Activated CD8-positive, alpha-beta T cell treated with anti-CD3 and anti-CD28 coated beads, Interleukin-2, amount 10 ng/mL, durations not matched to agents 7 days and 5 days (primary cell): ENCODE measurements around the gene ZFP30. TPM values are rescaled to one million over a fixed set of nuclear protein-coding genes. Genes with fewer than 3 reads are reported as not detected.

Source experiments
- ATAC-seq: fragments of 150-1000 bp; cut with Tn5 transposase; one replicate; pipeline ENCODE4 v1.10.0; 2021; ENCODE audit warnings: moderate library complexity
- CTCF ChIA-PET: fragments of 350-600 bp; sonication (Branson Sonifier 250); formaldehyde crosslinking; loops from one replicate; lab custom pipeline; 2021; ENCODE audit warnings: antibody characterized with exemption; lab: Charles Lee
- POLR2A ChIA-PET: fragments of 350-600 bp; sonication (Branson Sonifier 250); formaldehyde crosslinking; loops from one replicate; lab custom pipeline; 2021; ENCODE audit warnings: antibody characterized with exemption; lab: Charles Lee
- DNase-seq: peaks from one replicate; pipeline ENCODE4 v3.0.0-alpha.2; 2020
- H3K27ac Mint-ChIP-seq: one replicate; pipeline ENCODE4 v1.8.0; 2021; ENCODE audit warnings: mild to moderate bottlenecking, mixed read lengths
- H3K27me3 Mint-ChIP-seq: one replicate; pipeline ENCODE4 v1.8.0; 2021; ENCODE audit warnings: low read depth, mixed read lengths
- H3K36me3 Mint-ChIP-seq: one replicate; pipeline ENCODE4 v1.8.0; 2021; ENCODE audit warnings: low read depth, mixed read lengths
- H3K4me1 Mint-ChIP-seq: one replicate; pipeline ENCODE4 v1.8.0; 2021; ENCODE audit warnings: low read depth, mixed read lengths
- H3K4me3 Mint-ChIP-seq: one replicate; pipeline ENCODE4 v1.8.0; 2021; ENCODE audit warnings: mild to moderate bottlenecking, mixed read lengths
- H3K9me3 Mint-ChIP-seq: one replicate; pipeline ENCODE4 v1.8.0; 2022; ENCODE audit warnings: mixed read lengths; ENCODE audit not compliant: insufficient read depth
- total RNA-seq, 2 experiments: library from RNA; stranded (reverse); gene quantifications; one replicate each; pipeline ENCODE4 v1.2.3, GENCODE V29; 2021

ZFP30 gene
- total RNA-seq, 2 experiments from 2014 or later: 9.1 to 9.6 TPM

DNA sequence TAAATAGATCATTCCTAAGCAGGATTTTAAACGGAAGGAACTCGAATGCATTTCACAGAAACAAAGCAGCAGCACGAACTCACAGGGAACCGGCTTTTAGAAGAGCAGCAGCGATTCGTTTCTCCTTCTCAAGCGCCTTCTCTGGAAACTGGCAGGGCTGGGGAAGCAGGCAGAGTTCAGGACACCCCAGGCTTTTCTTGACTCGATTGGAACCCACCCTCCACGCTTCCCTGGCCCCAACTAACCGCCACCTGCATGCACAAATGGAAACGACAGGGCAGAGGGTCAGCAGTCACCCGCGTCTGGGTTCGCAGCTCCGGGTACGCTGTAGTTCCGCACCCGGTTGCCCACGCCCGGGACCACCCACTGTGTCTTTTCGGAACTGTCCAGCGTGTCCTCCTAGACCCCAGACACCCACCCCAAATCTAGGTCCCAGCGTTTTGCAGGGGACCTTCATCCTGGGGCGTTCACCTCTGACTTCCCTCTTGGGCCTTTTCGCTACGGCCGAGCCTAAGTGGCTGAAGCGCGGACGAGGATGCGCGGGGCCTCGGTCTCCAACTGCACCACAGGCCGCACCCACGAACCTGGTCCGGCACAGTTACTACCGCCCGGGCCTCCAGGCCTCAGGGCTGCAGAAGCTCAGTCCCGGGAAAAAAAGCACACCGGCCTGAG, 500 bp downstream of the ZFP30 start:
- CTCF ChIA-PET: no interaction called here
- peaks cover 43% of the 10 kb centered on the region for H3K36me3 Mint-ChIP-seq

DNA sequence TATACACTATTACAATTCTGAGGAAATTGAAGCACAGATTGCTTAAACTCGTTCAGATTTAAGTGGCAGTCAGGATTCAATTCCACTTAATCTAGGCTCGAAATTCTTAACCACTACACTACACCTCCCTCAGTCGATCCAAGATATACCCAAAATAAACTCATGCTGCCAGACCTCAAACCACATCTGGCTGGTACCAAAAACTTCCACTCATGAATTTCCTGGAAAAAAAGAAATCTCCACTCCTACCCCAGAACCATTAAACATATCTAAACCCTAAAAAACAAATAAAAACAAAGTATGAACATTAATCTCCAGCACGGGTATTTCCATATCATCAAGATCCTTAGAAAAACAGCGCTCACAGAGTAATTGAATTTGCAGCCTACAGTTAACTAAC, 1.1 kb downstream of the ZFP30 start:
- peak overlapping the region; percentile 99 for H3K27ac Mint-ChIP-seq
- CTCF ChIA-PET: no interaction called here

More for the DNA sequence above, 500 bp downstream of the ZFP30 start:
- H3K27ac Mint-ChIP-seq: peak overlapping the region; percentile 99
- DNase-seq (peak; percentile 50), ATAC-seq (peak; percentile 40)
- POLR2A ChIA-PET: interaction anchor here (1.5 kb wide), 1 partner anchor 60 kb away, joined by 3 read pairs; the partner anchor contains the start of genes ZNF540 and ZNF571
- peaks cover 23% of the 10 kb centered on the region for H3K9me3 Mint-ChIP-seq
- H3K27me3 Mint-ChIP-seq: no peaks in the 10 kb centered on the region
- peak overlapping the region; percentile 95 for H3K4me3 Mint-ChIP-seq
- peaks cover 26% of the 10 kb centered on the region for H3K4me1 Mint-ChIP-seq

DNA sequence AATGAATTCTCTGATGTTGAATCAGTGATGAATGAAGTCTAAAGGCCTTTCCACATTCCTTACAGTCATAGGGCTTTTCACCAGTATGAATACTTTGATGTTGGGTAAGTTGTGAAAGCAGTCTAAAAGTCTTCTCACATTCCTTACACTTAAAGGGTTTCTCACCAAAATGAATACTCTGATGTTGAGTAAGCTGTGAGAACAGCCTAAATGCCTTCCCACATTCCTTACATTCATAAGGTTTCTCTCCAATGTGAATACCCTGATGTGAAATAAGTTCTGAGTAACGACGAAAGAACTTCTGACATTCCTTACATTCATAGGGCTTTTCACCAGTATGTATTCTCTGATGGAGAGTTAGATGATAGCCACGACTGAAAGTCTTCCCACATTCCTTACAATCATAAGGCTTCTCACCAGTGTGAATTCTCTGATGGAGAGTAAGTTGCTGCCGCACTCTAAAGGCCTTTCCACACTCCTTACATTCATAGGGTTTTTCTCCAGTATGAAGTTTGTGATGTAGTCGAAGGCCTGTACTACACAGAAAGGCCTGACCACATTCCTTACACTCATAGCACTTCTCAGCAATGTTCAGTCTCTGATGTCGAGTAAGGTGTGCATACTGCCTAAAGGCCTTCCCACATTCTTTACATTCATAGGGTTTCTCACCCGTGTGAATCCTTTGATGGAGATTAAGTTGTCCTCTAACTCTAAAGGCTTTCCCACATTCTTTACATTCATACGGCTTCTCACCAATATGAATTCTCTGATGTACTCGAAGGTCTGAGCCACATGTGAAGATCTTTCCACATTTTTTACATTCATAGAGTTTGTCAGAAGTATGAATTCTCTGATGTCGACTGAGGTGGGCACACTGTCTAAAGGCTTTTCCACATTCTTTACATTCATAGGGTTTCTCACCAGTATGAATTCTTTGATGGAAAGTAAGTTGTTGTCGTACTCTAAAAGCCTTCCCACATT, 19.9 kb downstream of the ZFP30 start:
- ChIA-PET CTCF (no interaction called here), POLR2A (no interaction called here)
- H3K4me1 Mint-ChIP-seq: no peaks in the 10 kb centered on the region
- H3K4me3 Mint-ChIP-seq: no peak overlapping the region
- H3K27ac Mint-ChIP-seq: no peak overlapping the region
- ATAC-seq (no peak), DNase-seq (no peak)
- peaks cover 39% of the 10 kb centered on the region for H3K36me3 Mint-ChIP-seq
- H3K9me3 Mint-ChIP-seq: peaks cover 49% of the 10 kb centered on the region
- H3K27me3 Mint-ChIP-seq: no peaks in the 10 kb centered on the region

More for the DNA sequence above, 1.1 kb downstream of the ZFP30 start:
- Mint-ChIP-seq H3K4me1 (peaks cover 26% of the 10 kb centered on the region), H3K36me3 (peaks cover 49% of the 10 kb centered on the region), H3K4me3 (peak overlapping the region; percentile 95), H3K9me3 (peaks cover 29% of the 10 kb centered on the region), H3K27me3 (no peaks in the 10 kb centered on the region)
- DNase-seq: no peak
- POLR2A ChIA-PET: interaction anchor here (1.5 kb wide), 1 partner anchor 59 kb away, joined by 3 read pairs; the partner anchor contains the start of genes ZNF540 and ZNF571
- ATAC-seq: no peak

DNA sequence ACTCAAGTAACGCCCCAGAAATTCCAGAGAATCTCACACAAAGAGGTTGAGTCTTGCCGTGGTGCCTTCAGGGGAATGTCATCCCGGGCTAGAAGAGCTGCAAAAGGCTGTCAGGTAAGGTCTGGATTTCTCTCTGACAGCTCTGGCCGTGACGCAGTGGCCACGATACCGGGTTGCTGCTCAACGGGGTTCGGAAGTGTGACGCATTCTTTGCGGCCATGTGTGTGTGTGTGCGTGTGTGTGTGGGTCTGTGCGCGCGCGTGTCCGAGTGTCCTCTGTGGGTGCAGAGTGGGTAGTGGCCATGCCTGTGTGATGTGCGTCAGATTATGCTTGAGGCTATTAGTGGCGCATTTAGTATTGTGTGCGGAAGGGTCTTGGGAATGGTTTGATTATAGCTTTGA, 60.3 kb downstream of the ZFP30 start:
- peak overlapping the region; percentile 86 for H3K4me3 Mint-ChIP-seq
- DNase-seq: peak; percentile 69
- no peaks in the 10 kb centered on the region for H3K27me3 Mint-ChIP-seq
- H3K36me3 Mint-ChIP-seq: peaks cover 23% of the 10 kb centered on the region
- CTCF ChIA-PET: interaction anchor here (0.9 kb wide), 1 partner anchor 422 kb away, joined by 3 read pairs; no protein-coding TSS in a partner anchor
- peaks cover 31% of the 10 kb centered on the region for H3K9me3 Mint-ChIP-seq
- ATAC-seq: peak; percentile 40
- POLR2A ChIA-PET: interaction anchor here (0.7 to 1.6 kb wide), 7 partner anchors 60 to 744 kb away, joined by 3 to 9 read pairs (median 3); partner anchors contain the start of genes ZFP30, ZNF345, ZNF569 and ZNF793
- peak overlapping the region; percentile 92 for H3K27ac Mint-ChIP-seq
- H3K4me1 Mint-ChIP-seq: peaks cover 16% of the 10 kb centered on the region

DNA sequence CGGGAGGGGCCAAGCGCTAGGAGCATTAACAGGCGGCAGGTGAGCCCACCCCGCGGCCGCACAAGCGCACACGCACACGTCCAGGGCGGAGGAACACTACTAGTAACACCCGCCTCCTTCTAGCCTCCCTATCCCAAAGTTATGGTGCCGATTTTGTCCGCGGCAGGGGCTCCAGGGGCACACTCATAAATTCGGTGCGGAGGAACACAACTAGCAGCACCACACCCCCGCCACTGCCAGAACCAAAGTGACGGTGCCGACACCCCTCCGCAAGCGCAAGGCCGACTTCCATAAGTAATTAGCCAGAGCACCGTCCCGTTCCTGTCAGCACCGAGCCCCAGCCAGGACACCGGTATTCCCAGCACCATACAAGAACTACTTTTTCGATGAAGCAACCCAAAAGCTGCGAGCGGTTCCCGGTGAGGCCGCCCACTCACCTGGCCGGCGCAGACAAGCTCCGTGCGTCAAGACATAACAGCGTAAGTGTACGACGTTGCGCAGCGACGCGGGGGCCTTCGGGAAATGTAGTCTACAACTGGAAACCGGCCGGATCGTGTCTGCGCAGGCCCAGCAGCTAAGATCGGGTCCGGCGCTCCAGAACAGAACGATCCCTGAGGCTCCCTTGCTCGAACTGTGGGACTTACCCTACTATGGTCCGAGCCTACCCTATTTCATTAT, 60.8 kb downstream of the ZFP30 start, which contains the start of the genes ZNF540 and ZNF571:
ZNF540 (plus strand) TSS at position 573 of the 678 bp plus-strand sequence. CDS start 3,572 bp downstream, outside the sequence.
ZNF571 (minus strand) TSS at position 489 of the 678 bp plus-strand sequence. CDS start 8,116 bp downstream, outside the sequence.
- peak within 1 kb of the TSS; percentile 92 for H3K27ac Mint-ChIP-seq
- peak; percentile 95 for DNase-seq
- peaks cover 23% of the 10 kb centered on the region for H3K36me3 Mint-ChIP-seq
- peaks cover 31% of the 10 kb centered on the region for H3K9me3 Mint-ChIP-seq
- CTCF ChIA-PET: interaction anchor here (0.9 to 1.2 kb wide), 3 partner anchors 22 to 421 kb away, joined by 3 read pairs; no protein-coding TSS in a partner anchor
- H3K4me1 Mint-ChIP-seq: peaks cover 16% of the 10 kb centered on the region
- no peaks in the 10 kb centered on the region for H3K27me3 Mint-ChIP-seq
- peak; percentile 98 for ATAC-seq
- peak within 1 kb of the TSS; percentile 86 for H3K4me3 Mint-ChIP-seq
- POLR2A ChIA-PET: interaction anchor here (0.6 to 1.6 kb wide), 9 partner anchors 43 to 747 kb away, joined by 3 to 9 read pairs (median 3); partner anchors contain the start of genes ZFP30, ZNF345, ZNF569 and ZNF793

DNA sequence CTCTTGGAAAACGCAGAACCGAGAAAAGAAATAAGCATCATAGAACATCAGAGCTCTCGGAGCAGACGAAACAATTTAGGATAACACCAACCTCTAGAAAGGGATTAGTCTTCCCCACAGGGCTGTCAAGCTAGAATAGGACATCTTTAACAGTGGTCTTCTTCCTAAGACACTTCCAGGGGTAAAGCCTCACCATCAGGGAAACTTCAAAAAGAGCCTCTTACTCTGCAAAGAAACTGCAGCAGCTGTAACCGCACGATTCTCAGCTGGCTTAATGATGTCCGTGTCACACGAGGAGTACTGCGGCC, 61.3 kb downstream of the ZFP30 start:
- H3K27ac Mint-ChIP-seq: peak overlapping the region; percentile 92
- CTCF ChIA-PET: interaction anchor here (1.2 kb wide), 2 partner anchors 21 to 64 kb away, joined by 3 read pairs; no protein-coding TSS in a partner anchor
- H3K9me3 Mint-ChIP-seq: peaks cover 36% of the 10 kb centered on the region
- peaks cover 25% of the 10 kb centered on the region for H3K36me3 Mint-ChIP-seq
- peak overlapping the region; percentile 86 for H3K4me3 Mint-ChIP-seq
- no peaks in the 10 kb centered on the region for H3K27me3 Mint-ChIP-seq
- POLR2A ChIA-PET: interaction anchor here (0.6 to 1.6 kb wide), 6 partner anchors 14 to 747 kb away, joined by 3 to 4 read pairs (median 3); partner anchors contain the start of gene ZNF569
- ATAC-seq: no peak
- peaks cover 16% of the 10 kb centered on the region for H3K4me1 Mint-ChIP-seq
- DNase-seq: no peak

DNA sequence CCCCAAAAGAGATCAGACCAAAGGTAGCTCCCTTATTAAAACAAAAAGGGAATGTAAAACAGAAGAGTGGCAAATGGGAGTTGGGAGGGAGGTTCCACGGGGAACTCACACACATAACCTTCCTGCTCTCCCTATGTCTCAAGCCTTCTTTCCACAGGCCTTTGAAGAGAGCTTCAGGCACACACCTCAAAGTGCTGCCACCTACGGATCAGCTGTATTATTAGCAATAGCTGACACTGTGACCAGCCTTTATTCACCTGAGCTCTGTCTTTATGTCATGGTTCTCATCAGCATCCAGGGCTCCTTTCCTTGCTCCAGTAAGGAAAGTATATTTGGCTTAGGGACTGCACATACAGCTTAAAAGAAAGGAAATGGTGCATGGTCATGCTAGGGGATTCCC, 71.9 kb downstream of the ZFP30 start:
- Mint-ChIP-seq H3K27me3 (no peaks in the 10 kb centered on the region), H3K9me3 (peaks cover 40% of the 10 kb centered on the region), H3K4me3 (no peak overlapping the region), H3K4me1 (no peaks in the 10 kb centered on the region), H3K27ac (no peak overlapping the region), H3K36me3 (peaks cover 51% of the 10 kb centered on the region)
- CTCF ChIA-PET: interaction anchor here (1.5 kb wide), 1 partner anchor 10 kb away, joined by 7 read pairs; no protein-coding TSS in a partner anchor
- POLR2A ChIA-PET: interaction anchor here (0.5 kb wide), 1 partner anchor 606 kb away, joined by 3 read pairs; no protein-coding TSS in a partner anchor
- DNase-seq (no peak), ATAC-seq (no peak)

DNA sequence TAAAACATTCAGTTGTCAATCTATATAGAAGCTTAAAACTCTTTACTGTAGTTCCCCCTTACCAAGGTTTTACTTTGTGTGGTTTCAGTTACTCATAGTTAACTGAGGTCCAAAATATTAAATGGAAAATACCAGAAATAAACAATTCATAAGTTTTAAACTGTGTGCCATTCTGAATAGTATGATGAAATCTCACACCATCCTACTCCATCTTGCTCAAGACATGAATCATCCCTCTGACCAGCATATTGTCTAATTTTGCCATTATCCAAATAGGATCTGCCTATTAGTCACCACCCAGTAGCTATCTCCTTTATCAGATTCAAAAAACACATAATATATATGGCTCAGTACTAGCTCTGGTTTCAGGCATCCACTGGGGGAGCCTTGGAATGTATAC, 83.1 kb downstream of the ZFP30 start:
- Mint-ChIP-seq H3K36me3 (peaks cover 39% of the 10 kb centered on the region), H3K9me3 (peaks cover 36% of the 10 kb centered on the region)

DNA sequence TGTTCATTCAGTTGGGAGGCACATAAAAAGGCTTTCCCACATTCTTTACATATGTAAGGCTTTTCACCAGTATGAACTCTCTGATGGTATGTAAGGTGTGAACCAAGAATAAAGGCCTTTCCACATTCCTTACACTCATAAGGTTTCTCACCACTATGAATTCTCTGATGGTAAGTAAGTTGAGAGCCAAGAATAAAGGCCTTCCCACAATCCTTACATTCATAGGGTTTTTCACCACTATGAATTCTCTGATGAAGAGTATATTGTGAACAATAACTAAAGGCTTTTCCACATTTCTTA, 89.9 kb downstream of the ZFP30 start:
- ChIA-PET CTCF (no interaction called here), POLR2A (no interaction called here)
- ATAC-seq: no peak
- Mint-ChIP-seq H3K27me3 (no peaks in the 10 kb centered on the region), H3K9me3 (peaks cover 72% of the 10 kb centered on the region), H3K27ac (no peak overlapping the region), H3K36me3 (peaks cover 39% of the 10 kb centered on the region), H3K4me3 (no peak overlapping the region), H3K4me1 (no peaks in the 10 kb centered on the region)
- DNase-seq: no peak

More for the DNA sequence above, 83.1 kb downstream of the ZFP30 start:
- H3K27ac Mint-ChIP-seq: no peak overlapping the region
- no peaks in the 10 kb centered on the region for H3K4me1 Mint-ChIP-seq
- DNase-seq (no peak), ATAC-seq (no peak)
- no peak overlapping the region for H3K4me3 Mint-ChIP-seq
- ChIA-PET POLR2A (no interaction called here), CTCF (interaction anchor here (1.2 to 1.6 kb wide), 2 partner anchors 11 to 22 kb away, joined by 3 to 7 read pairs; partner anchors contain the start of gene ZNF571)
- no peaks in the 10 kb centered on the region for H3K27me3 Mint-ChIP-seq

DNA sequence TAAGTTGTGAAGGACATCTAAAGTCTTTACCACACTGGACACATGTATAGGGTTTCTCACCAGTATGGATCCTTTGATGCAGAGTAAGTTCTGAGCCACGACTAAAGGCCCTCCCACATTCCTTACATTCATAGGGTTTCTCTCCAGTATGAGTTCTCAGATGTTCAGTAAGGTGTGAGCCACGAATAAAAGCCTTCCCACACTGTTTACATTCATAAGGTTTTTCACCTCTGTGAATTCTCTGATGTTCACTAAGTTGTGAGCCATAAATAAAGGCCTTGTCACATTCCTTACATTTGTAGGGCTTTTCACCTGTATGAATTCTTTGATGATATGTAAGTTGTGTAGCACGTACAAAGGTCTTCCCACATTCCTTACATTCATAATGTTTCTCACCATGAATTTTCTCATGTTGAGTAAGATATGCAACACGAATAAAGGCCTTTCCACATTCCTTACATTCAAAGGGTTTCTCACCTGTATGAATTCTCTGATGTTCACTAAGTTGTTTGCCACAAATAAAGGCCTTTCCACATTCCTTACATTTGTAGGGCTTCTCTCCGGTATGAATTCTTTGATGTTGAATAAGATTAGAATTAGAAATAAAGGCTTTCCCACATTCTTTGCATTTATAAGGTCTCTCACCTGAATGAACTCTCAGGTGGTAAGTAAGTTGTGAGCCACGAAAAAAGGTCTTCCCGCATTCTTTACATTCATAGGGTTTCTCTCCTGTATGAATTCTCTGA, 90.5 kb downstream of the ZFP30 start:
- Mint-ChIP-seq H3K4me1 (no peaks in the 10 kb centered on the region), H3K27me3 (no peaks in the 10 kb centered on the region), H3K36me3 (peaks cover 35% of the 10 kb centered on the region), H3K27ac (no peak overlapping the region), H3K4me3 (no peak overlapping the region), H3K9me3 (peaks cover 68% of the 10 kb centered on the region)
- ATAC-seq (no peak), DNase-seq (no peak)
- ChIA-PET POLR2A (no interaction called here), CTCF (no interaction called here)
